Stimulated activated CD4-positive, alpha-beta T cell treated with anti-CD3 and anti-CD28 coated beads, Interleukin-15, amount 100 ng/mL, for 1 hour (primary cell): Measurements from ENCODE around the gene MRTFB.

Experiments
- DNase-seq, 2 donors: peaks; one replicate each; pipeline ENCODE4 v3.0.0-alpha.2; 2020; ENCODE audit warnings: low read depth in 1 of 2, low spot score in 1 of 2

Gene MRTFB

DNA sequence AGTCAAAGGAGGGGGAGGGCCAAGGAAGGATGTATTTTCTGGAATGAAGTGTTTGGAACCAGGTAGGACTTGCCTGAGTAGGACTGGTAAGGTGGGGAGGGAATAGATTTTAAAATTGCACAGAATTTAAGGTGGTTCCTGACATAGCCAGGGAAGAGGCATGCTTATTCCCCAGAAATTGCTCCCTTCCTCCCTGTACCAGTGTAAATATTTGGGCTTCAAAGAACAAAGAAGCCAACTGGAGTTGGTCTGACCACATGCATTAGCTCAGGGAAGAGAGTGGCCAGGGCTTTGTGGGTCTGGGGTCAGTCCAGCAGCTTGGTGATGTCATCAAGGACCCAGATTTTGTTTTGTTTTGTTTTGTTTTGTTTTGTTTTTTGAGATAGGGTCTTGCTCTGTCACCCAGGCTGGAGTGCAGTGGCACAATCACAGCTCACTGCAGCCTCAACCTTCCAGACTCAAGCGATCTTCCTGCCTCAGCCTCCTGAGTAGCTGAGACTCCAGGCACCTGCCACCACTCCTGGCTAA, 9.3 kb upstream of the MRTFB start:
- DNase-seq, result no peak

- DNase-seq, result no peak
Observed at GRCh38 chr16:14062261-14062660, 8.9 kb upstream of the MRTFB start.

DNA sequence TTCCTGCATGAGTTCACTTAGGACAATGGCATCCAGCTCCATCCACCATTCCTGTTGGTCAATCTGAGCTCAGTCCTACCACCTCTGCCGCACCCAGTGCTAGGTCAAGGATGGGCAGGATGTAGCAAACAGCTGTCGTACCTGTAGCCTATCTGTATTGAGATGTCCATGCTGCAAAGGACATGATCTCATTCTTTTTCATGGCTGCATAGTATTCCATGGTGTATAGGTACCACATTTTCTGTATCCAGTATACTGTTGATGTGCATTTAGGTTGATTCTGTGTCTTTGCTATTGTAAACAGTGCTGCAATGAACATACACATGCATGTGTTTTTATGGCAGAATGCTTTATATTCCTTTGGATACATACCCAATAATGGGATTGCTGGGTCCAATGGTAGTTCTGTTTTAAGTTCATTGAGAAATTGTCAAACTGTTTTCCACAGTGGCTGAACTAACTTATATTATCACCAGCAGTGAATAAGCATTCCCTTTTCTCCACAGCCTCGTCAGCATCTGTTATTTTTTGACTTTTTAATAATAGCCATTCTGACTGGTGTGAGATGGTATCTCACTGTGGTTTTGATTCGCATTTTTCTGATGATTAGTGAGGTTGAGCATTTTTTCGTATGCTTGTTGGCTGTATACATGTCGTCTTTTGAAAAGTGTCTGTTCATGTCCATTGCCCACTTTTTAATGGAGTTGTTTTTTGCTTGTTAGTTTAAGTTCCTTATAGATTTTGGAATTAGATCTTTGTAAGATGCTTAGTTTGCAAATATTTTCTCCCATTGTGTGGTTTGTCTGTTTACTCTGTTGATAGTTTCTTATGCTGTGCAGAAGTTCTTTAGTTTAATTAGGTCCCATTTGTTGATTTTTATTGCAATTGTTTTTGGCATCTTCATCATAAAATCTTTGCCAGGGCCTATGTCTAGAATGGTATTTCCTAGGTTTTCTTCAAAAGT, 7.2 kb upstream of the MRTFB start:
- no peak for DNase-seq

GRCh38 chr16:14069818-14070217, 1.3 kb upstream of the MRTFB start:
- DNase-seq, result no peak

DNA sequence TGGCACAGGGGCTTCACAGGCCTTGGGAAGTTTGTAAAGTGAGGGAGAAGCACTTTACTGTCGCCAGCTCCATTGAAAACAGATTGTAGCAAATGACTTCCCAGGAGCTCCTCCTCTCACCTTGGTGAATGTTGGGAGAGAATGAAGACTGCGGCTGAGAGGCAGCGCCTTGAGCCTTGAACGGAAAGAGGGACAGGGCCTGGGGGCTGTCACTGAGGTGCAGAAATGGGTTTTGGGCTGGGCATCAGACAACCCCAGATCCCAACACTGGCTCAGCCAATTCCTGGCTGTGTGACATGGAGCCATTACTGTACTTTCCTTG, 603 bp upstream of the MRTFB start:
- no peak for DNase-seq

DNA sequence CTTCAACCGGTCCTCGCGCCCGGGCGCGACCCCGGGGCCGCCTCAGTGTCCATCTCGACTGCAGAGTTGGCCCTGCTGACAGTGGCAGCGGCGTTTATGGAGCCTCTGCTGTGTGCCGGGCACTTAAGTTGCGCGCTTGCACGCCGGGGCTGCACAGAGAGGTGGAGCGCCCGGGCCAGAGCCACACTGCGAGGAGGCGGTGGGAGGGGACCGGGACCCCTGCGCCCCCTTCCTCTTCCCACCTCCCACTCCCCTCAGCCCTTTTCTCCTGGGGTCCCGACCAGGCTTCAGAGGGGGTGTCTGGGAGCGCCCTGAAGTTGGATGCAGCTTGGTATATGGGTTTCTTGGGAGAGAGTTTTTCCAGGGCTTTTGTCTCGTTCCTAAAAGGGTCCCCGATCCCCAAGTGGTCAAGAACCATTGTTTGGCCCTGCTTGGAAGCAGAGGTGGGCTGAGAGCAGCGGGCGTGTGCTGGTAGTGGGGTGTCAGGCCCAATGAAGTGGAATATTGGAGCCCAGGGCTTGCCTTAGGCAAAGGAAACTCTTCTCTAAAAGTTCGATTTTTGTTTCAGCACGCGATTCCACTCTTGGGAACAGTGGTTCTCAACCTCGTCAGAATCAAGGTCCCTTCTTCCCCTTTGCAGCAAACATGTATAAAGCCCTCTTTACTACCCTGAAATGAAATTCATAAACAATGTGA, 605 bp downstream of the MRTFB start:
- DNase-seq, result no peak

GRCh38 chr16:14072360-14072759, 1.2 kb downstream of the MRTFB start:
- no peak for DNase-seq

DNA sequence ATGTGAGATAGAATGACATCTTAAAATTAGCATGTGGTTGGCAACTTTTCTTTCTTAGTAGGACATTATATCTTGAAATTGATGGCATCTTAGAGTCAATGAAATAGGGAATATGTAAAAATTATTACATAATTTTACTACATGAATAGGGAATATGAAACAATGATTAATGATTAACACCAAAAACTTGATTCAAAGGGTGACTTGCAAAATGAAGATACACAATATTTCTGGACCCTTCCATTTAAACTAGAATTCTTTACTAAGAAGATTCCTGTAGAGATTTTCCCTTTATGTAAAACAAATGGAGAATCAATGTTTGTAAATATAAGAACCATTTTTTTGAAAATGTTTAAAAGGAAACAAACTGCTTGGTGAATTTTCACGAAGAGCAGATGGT, 3.4 kb downstream of the MRTFB start:
- DNase-seq, result no peak

DNA sequence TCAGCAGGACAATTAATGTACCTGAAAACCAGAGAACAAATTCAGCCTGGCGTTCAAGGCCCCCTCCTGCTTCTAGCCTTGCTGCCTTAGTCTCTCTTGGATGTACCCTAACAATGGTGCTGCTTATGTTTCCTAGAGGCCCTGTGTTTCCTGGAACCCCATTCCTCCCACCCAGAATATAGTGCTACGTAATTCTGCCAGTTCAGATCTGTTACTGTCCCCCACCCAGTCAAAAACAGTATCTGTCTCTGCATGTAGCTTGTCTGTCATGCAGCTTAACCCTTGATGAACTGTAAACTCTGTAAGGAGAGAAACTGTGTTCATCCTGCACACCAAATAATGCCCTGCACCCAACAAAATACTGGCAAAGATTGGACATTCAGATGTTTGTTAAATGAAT, 6.8 kb downstream of the MRTFB start:
- no peak for DNase-seq

DNA sequence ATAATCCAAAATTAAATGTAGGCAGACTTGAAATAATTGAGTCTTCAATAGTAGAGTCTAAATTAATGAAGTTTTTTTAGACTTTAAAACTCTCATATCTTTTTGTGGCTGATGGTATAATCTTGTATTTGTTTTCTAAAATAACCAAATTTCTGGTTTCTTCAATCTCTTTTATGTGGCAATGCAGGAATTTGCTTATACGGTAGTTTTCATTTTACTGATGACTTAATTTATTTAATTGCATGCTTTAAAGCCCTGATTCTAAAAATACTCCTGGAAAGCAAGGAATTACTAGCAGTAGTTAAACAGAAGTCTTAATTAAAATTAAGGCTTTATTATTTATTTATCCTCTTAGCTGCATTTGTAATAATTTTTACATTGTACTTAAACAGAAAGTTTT, 15.4 kb downstream of the MRTFB start:
- DNase-seq, result no peak

- no peak for DNase-seq
Observed at GRCh38 chr16:14087181-14087580, 16.1 kb downstream of the MRTFB start.

GRCh38 chr16:14087590-14088154, 16.6 kb downstream of the MRTFB start:
- DNase-seq, result no peak

- no peak for DNase-seq
Observed at GRCh38 chr16:14088155-14088753, 17.1 kb downstream of the MRTFB start.

DNA sequence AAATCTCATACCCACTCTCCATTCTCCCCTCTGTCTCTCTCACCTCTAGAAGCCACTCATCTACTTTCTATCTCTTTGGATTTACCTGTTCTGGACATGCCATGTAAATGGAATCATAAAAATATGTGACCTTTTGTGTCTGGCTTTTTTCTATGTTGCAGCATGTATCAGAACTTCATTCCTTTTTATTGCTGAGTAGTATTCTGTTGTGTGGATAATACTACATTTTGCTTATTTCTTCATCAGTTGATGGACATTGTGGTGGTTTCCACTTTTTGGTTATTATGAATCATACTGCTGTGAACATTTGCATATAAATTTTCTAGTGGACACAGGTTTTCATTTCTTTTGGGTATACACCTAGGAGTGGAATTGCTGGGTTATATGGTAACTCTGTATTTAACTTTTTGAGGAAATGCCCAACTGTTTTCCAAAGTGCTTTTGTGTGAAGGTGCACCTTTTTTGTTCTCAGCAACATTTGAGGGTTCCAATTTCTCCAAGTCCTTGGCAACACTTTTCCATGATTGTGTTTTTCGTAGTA, 18.2 kb downstream of the MRTFB start:
- no peak for DNase-seq

GRCh38 chr16:14092561-14092960, 21.4 kb downstream of the MRTFB start:
- no peak for DNase-seq

GRCh38 chr16:14095883-14096551, 24.9 kb downstream of the MRTFB start:
- no peak for DNase-seq

DNA sequence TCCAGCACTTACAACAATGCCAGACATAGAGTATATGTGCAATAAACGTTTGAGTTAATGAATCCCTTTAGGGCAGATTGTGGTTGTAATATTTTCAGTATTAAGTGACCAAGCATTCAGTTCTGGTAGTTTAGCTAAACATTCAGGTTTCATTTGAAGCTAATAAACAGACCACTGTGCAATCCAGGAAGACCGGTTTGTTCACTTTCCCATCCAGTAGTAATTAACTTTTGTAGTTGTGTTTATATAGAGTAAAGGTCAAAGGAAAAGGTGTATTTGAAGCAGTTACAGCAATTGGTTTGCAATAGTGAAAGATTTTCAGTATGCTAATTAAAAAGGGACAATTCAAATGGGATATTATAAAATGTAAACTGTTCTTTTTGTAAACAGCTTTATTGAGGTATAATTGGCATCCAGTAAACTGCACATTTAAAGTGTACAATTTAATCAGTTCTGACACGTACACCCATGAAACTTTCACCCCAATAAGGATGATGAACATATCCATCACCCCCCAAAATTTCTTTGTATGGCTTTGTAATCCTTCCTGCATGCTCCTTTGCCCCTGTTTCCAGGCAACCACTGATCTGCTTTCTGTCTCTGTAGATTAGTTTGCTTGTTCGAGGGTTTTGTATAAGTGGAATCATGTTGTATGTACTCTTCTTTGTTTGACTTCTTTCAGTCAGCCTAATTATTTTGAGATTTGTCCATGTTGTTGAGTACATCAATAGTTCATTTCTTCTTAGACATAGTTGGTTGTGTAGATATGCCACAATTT, 26.3 kb downstream of the MRTFB start:
- no peak for DNase-seq

- no peak for DNase-seq
Observed at GRCh38 chr16:14098081-14098480, 27.0 kb downstream of the MRTFB start.

- DNase-seq, result no peak
Observed at GRCh38 chr16:14100825-14101224, 29.7 kb downstream of the MRTFB start.

DNA sequence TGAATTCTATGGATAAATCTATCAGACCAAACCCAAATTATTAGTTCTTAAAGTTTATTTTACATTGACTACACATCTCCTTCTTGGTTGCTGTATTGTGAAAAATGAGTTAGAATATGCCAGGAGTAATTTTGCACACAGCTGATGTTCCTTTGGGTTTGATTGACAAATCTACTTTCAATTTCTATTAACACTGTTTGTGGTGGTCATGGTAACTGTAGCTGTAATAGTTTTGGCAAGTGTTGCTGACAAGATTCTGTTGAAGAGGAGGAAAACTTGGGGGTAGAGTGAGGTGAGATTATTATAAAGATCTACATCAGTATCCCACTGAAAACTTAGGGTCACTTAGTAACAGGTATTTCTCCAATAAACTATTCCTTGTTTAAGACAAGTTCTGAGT, 30.3 kb downstream of the MRTFB start:
- DNase-seq, result no peak
